Measurements from ENCODE around the gene BEX1.

GRCh38 chrX:103092942-103093341 is 29.0 kb upstream of the BEX1 start, which contains the start of gene NXF3:
- TF ChIP-seq SP1 (IDR thresholded peaks at IDR 0.05): no peak
- TF ChIP-seq FOXK2 (IDR thresholded peaks at IDR 0.05): no peak
- TF ChIP-seq TARDBP (IDR thresholded peaks at IDR 0.05): no peak
- no peak for TF ChIP-seq CTBP1 (IDR thresholded peaks at IDR 0.05; ENCODE audit: borderline replicate concordance)
- no peak for TF ChIP-seq FOXM1 (IDR thresholded peaks at IDR 0.05; ENCODE audit: borderline replicate concordance)
- no peak for TF ChIP-seq ZNF384 (IDR thresholded peaks at IDR 0.05)
- TF ChIP-seq FOXA1 (IDR thresholded peaks at IDR 0.05): no peak
- TF ChIP-seq SUZ12 (IDR thresholded peaks at IDR 0.05): no peak
- TF ChIP-seq HDGF (IDR thresholded peaks at IDR 0.05; ENCODE audit: borderline replicate concordance): no peak
- TF ChIP-seq ARNT (IDR thresholded peaks at IDR 0.05): no peak
- TF ChIP-seq LEF1 (IDR thresholded peaks at IDR 0.05; ENCODE audit: borderline replicate concordance): no peak
- TF ChIP-seq BHLHE40 (IDR thresholded peaks at IDR 0.05; ENCODE audit: borderline replicate concordance): no peak
- no peak for TF ChIP-seq L3MBTL2 (conservative IDR thresholded peaks at IDR 0.05)
